ENCODE data around the gene CHRNG.
"Not testable (repeated sequence)": the region's sequence is repeated elsewhere in the genome, so short reads cannot be mapped to it uniquely, and the experiment has no call there.

The CHRNG gene

GRCh38 chr2:232526372-232526941 is 13.0 kb upstream of the CHRNG start:
- no peak for DNase-seq (ENCODE audit: low read depth, low spot score)

DNA sequence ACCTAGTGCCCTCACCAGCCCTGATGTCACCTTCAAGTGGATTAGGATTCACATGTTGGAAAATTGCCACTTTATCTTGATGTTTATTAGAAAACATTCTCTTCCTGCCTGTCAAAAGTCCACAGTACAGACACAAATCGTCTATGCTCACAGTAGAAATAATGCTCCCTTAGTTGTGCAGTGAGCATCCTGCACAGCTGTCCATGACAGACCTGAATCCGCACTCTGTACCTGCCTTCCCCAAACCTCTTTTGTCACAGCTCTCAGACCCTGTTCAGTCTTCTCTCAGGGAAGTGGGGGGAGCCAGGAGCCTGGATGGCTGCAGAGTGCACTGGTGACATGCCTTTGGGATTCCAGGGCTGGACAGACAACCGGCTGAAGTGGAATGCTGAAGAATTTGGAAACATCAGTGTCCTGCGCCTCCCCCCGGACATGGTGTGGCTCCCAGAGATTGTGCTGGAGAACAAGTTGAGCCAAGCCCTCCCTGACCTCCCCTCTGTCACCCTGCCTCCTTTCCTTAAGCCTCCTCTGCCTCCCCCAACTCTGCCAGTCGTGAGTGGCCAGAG is 11.5 kb upstream of the CHRNG start:
- DNase-seq (ENCODE audit: low read depth, low spot score), result no peak

GRCh38 chr2:232528746-232529460 is 10.6 kb upstream of the CHRNG start:
- no peak for DNase-seq (ENCODE audit: low read depth, low spot score)

DNA sequence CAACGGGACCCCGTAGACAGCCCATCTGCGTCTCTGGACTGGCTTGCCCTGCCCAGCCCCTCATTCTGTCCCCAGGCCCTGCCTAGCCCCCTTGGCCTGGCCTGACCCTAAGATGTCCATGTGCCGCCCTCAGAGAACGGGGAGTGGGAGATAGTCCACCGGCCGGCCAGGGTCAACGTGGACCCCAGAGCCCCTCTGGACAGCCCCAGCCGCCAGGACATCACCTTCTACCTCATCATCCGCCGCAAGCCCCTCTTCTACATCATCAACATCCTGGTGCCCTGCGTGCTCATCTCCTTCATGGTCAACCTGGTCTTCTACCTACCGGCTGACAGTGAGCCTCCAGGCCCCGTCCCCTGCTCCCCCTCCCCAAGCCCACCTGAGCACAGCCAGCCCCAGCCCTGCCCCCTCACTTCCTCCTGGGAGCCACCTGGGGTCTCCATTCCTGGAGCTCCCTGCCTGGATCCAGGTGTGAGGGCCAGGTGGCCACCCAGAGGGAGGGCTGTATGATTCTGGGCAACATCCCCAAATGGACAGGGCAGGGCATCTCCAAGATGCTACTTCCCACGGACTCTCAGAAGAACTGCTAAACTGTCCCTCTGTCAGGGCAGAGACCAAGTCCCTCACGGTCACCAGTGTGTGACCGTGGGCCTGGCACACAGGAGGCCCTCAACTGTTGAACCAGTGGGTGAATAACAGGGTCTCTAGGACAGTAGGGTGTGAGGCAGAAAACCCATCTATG is 9.5 kb upstream of the CHRNG start:
- DNase-seq (ENCODE audit: low read depth, low spot score), result no peak

- no peak for DNase-seq (ENCODE audit: low read depth, low spot score)
Observed at GRCh38 chr2:232530626-232531260, 8.7 kb upstream of the CHRNG start.

DNA sequence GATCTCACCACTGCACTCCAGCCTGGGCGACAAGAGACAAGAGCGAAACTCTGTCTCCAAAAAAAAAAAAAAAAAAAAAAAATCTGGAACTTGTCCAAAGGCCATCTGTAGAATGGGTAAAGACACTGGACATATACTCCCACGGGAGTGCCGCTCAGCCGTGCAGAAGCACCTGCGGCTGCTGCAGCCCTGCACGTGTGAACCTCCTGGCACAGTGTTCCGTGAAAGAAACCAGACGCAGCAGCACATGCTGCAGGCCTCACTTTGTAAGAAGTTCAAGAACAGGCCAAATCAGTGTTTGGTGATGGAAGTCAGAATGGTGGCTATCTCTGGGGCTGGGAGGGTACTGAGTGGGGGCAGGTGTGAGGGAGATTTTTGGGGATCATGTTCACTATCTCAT is 7.1 kb upstream of the CHRNG start:
- no peak for DNase-seq (ENCODE audit: low read depth, low spot score)

GRCh38 chr2:232532821-232533220 is 6.7 kb upstream of the CHRNG start:
- DNase-seq (ENCODE audit: low read depth, low spot score), result not testable (repeated sequence)

GRCh38 chr2:232533944-232534710 is 5.4 kb upstream of the CHRNG start:
- no peak for DNase-seq (ENCODE audit: low read depth, low spot score)

- no peak for DNase-seq (ENCODE audit: low read depth, low spot score)
Observed at GRCh38 chr2:232534940-232535651, 4.4 kb upstream of the CHRNG start.

GRCh38 chr2:232535761-232536530 is 3.5 kb upstream of the CHRNG start:
- DNase-seq (ENCODE audit: low read depth, low spot score), result no peak

- no peak for DNase-seq (ENCODE audit: low read depth, low spot score)
Observed at GRCh38 chr2:232537079-232537478, 2.4 kb upstream of the CHRNG start.

GRCh38 chr2:232537499-232537898 is 2.0 kb upstream of the CHRNG start:
- DNase-seq (ENCODE audit: low read depth, low spot score), result no peak

DNA sequence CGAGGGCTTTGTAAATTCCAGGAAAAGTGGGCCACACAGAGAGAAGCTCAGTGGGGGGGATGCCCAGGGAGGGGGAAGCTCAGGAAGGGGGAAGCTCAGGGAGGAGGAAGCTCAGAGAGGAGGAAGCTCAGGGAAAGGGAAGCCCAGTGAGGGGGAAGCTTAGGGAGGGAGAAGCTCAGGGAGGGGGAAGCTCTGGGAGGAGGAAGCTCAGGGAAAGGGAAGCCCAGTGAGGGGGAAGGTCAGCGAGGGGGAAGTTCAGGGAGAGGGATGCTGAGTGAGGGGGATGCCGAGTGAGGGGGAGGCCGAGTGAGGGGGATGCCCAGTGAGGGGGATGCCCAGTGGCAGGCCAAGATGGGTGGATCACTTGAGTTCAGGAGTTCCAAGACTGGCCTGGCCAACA is 821 bp upstream of the CHRNG start:
- DNase-seq (ENCODE audit: low read depth, low spot score), result no peak

DNA sequence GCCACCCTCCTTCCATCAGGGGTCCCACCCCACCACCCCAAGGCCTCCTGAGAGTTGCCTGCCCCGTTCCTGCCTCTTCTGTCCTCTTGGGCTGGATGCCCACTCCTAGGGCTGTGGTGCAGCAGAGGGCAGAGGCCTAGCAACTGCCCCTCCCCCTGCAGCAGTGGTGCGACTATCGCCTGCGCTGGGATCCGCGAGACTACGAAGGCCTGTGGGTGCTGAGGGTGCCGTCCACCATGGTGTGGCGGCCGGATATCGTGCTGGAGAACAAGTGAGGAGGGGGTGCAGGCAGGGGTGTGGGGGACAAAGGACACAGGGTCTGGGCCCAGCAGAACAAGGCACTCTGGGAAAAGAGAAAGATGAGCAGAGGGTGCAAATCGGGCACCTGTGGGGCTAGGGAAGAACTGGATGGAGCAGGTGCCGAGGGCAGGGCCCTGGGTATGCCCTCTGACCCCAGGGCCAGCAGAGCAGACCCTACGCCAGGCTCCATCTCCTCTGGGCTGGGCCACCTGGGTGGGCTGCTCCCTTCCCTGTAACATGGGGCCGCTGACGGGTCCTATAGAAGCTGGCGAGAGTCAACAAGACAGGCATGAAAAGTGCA is 1.0 kb downstream of the CHRNG start:
- no peak for DNase-seq (ENCODE audit: low read depth, low spot score)

DNA sequence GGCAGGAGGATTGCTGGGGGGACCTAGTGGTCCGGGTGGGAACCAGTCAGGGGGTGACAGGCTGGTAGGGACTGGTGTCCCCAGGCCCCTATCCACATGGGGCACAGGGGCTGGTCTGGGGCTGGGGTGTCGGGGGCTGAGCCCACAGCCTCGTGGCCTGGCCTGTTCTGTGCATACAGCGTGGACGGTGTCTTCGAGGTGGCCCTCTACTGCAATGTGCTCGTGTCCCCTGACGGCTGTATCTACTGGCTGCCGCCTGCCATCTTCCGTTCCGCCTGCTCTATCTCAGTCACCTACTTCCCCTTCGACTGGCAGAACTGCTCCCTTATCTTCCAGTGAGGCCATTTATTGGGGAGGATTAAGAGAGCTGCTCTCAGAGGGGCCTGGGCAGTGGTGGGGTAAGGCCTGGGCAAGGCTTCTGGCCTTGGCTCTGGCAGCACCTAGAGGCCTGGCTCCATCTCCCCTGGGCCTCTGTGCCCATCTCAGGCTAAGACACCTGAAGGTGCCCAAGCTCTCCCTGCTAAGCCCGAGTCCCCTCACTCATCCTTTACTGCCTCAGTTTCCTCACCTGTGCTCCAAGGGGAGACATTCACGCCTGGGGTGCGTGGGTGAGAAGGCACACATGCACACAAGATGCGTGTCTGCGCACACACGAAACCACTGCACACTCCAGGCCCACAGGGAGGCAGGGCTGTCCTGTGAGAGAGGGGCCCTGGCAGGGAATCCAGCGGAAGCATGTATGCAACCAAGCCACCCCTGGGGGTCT is 1.9 kb downstream of the CHRNG start:
- no peak for DNase-seq (ENCODE audit: low read depth, low spot score)

DNA sequence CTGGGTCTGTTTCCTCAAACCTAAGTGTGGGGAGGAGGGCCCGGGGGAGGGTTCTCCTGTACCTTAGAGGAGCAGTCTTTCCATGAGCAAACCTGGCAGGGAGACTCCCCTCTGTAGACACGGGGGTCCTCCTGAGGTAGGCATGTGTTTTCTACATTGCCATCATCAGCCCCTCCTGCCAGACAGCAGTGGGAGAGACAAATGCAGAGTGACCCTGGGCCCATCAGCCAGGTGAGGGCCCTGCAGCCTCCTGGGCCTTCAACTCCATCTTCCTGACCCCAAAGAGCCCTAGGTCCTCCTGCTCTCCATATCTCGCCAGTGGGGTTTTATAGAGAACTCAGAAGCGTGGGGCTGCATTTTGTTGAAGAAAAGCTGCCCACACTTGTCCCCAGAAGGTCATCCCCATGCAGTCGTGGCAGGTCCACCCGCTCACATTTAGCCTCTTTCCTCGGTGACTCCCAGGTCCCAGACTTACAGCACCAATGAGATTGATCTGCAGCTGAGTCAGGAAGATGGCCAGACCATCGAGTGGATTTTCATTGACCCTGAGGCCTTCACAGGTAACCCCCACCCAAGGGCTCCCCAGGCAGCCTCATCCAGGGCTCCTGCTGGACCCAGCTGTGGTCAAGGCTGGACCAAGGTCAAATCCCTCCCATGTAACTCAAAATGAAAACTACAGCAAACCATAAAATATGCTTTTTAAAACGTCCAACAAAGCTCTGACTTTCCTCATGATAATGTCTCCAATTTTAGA is 2.6 kb downstream of the CHRNG start:
- no peak for DNase-seq (ENCODE audit: low read depth, low spot score)

DNA sequence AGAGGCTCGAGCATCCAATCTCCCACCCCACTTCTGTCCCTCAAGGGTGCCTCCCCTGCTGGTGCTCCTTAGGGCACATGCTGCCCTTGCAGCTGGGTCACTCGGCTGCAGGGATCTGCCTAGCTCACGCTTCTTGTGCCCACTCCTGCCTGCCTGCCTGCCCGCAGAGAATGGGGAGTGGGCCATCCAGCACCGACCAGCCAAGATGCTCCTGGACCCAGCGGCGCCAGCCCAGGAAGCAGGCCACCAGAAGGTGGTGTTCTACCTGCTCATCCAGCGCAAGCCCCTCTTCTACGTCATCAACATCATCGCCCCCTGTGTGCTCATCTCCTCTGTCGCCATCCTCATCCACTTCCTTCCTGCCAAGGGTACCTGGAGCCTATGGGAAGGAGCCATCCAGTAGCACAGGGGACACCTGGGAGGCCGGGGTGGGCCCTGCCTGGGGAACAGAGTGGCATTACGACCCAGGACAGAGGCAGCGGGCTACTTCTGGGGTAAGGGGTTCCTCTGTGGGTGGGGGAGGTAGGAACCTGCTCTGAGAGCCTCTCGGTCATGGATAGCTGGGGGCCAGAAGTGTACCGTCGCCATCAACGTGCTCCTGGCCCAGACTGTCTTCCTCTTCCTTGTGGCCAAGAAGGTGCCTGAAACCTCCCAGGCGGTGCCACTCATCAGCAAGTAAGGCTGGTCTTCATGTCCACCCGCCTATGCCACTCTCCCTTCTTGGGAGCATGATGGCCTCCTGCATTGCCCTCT is 3.4 kb downstream of the CHRNG start:
- DNase-seq (ENCODE audit: low read depth, low spot score), result no peak
